GM19463 (cell line): ENCODE measurements around the gene DNMT3A.

Experiments used
- ATAC-seq: cut with Tn5 transposase; IDR thresholded peaks from one replicate; pipeline ENCODE4 v1.9.1; 2021; ENCODE audit warnings: mild to moderate bottlenecking, moderate library complexity; ENCODE audit not compliant: unreplicated experiment

DNMT3A gene

DNA sequence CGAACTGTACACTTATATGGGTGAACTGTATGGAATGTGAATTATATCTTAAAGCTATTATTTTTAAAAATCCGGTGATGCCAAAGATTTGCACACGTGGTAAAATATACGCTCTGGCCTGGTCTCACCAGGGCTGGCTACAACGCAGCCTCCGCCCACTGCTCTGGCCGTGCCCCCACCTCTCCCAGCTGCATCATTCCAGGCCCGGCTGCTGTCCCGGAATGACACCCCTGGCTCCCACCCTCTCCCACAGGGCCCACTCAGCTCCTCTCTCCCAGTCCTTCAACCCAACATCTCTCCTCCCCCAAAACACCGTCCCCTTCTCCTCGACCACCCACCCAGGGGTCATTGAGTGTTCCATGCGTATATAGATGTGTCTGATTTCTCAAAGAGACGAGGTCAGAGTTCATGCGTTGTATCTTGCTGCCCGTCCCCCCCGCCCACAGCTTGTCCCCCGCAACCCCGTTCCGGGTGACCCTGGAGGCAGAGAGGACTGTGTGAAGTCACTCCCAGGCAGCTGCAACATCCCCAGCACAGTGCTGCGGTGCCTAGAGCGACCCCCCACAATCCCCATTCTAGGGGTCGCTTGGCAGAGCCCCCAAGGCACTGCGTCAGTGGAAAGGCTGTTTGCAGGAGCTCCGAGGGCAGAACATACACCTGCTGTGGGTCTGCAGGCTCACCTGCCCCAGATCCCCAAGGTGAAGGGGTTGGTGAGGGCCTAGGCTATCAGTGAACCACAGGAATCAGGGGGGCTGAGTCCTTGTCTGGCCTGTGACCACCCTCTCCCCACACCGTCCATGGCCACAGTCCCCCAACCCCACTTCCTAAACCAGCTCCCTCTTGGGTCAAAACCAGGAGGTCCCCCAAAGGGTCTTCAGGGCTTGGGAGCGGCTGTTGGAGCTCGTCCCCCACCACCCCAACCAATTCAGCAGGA lies 13.3 kb downstream of the DNMT3A start:
- no peak for ATAC-seq

- ATAC-seq: no peak
Measured at GRCh38 chr2:25326326-25327013, 15.3 kb downstream of the DNMT3A start.

GRCh38 chr2:25324905-25325592 lies 16.7 kb downstream of the DNMT3A start:
- no peak for ATAC-seq

DNA sequence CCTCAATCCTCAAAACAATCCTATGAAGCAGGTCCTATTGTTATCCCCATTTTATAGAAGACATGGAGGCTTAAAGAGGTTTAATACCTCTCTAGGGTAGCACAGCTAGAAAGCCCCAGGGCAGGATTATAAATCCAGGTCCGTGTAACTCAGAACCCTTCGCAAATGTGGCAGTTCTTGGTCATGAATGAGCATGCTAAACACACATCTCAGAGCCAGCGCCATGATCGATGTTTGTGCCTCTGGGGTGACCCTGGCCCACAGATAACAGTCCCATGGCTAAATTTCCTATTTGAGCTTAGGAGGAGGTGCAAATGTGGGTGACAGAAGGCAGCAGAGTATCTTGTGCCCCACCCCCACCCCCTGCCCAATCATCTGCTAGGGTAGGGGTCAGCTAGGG lies 17.5 kb downstream of the DNMT3A start:
- ATAC-seq: no peak

DNA sequence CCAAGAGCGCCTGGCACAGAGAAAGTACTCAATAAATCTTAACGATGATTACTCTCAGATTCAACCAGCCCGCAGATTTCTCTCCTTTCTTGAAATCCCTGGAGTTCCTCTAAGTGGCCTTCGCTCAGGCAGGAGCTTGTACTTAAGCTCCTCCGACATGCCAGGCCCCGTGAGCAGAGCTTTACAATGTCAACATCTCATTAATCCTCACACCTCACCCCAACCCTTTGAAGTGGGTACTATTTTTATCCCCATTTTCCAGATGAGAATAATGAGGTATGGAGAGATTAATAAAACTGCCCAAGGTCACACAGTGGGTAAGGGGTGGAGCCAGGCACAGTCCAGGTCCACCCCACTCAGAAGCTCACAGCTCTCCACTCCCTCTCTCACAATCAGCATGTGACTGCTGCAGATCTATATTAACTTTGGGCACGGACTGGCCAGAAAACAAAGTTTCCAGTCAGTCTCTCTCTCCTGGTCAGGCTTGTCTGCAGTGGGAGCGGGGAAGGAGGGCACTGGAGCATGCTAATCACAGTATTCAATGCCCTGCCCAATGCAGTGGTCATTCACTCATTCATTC lies 18.0 kb downstream of the DNMT3A start:
- no peak for ATAC-seq

DNA sequence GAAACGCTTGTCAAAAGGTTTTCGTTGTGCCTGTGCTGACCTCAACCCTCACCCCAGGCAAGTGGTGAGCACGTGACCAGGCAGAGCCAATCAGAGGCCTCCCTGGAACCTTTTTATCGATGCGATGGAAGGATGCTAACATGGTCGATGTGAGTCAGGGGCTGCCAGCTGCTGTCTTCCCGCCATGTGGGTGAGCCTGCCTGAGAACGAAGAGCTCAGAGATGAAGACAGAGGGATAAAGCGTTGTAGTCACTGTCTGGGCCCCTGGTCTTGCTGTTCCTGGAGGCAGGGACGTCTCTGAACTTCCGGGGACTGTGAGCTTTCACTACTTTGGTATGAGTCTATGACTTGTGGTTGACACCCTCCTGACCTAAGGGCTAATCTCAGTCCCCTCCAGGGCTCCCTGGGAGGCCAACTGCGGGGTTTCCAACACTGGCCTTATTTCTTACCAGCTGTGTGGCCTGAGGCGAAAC lies 18.6 kb downstream of the DNMT3A start:
- no peak for ATAC-seq

- no peak for ATAC-seq
Measured at GRCh38 chr2:25322312-25322711, 19.4 kb downstream of the DNMT3A start.

DNA sequence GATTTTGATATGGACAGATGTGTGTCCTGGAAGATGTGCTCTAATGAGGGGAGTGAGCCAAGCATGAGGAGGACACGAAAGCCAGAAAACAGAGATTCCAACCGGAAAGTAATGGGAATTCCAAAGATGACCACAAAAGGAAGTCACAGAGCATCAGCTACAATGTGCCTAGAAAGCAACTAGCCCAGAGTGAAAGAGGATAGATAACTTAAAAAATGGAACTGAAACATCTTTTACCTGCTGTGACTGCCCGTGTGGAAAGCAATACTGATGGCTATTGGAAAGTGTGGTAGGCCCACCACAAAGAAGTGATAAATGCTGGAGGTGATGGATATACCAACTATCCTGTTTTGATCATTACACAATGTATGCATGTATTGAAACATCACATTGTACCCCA lies 21.6 kb downstream of the DNMT3A start:
- ATAC-seq: no peak

GRCh38 chr2:25316101-25316500 lies 25.6 kb downstream of the DNMT3A start:
- no peak for ATAC-seq

DNA sequence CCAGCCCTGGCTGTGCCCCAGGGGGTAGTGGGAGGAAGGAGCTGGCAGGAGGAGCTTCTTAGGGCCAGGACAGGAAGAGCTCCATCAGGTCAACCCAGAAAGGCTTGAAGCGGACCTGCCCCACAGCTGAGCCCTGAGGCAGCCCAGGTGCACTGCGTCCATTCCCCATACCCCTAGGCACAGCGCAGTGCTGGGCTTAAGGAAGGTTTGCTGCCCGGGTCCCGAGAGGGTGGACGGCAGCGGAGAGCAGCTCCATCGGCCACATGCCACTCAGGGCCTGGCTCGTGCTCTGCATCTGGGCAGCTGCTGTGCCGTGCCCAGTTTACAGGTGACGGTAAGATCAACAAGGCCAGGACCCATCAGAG lies 26.4 kb downstream of the DNMT3A start:
- no peak for ATAC-seq

- peak; percentile 97 for ATAC-seq
Measured at GRCh38 chr2:25314514-25315315, 27.0 kb downstream of the DNMT3A start.

GRCh38 chr2:25313711-25314513 lies 27.8 kb downstream of the DNMT3A start:
- peak; percentile 9 for ATAC-seq

- no peak for ATAC-seq
Measured at GRCh38 chr2:25312958-25313710, 28.6 kb downstream of the DNMT3A start.

GRCh38 chr2:25311865-25312575 lies 29.7 kb downstream of the DNMT3A start:
- no peak for ATAC-seq

DNA sequence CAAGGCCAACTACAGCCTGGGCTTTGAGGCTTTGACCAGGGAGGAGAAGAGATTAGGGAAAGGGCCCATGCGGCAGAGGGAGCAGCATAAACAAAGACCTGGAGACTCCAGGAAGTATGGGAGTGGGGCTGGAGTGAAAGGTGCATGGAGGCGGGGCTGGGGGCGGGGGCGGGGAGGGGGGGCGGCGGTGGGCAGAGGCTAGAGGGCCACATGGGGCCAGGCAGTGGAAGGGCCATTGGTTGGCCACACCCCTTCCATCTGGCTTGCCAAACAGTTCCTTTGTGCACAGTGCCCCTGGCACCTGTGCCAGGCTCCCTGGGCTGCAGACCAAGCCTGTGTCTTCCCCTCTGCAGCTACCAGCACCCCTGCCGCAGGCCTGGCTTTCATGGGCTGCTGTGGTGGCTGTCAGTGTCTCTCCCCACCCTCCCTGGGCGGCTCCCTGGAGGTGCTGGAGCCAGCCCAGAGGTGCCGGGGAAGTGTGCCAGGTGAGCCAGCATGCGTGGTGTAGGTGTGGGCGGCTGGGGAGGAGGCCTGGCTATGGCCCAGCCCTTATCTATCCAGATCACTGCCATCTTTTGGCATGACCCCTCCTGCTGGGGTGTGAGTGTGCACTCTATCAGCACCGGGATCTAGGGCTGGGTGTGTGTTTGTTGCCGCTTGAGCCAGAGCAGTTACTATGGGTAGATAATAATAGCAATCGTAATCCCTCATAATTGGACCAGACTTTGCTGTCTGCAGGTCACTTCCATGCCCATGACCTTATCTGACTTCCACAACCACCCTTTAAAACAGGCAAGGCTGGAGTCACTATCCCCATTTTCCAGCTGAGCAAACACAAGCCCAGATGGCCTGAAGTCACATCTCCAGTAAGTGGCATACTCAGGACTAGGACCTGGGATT lies 30.5 kb downstream of the DNMT3A start:
- ATAC-seq: no peak

GRCh38 chr2:25310709-25310964 lies 31.1 kb downstream of the DNMT3A start:
- no peak for ATAC-seq

- ATAC-seq: no peak
Measured at GRCh38 chr2:25309402-25309801, 32.3 kb downstream of the DNMT3A start.
